Peyer's patch (tissue), 4 donors: ENCODE measurements around the gene KRTCAP2.

Experiments used
- CTCF ChIP-seq, 6 experiments: fragments of 450-650 bp in 4 of 6; fragments of 200-600 bp in 2 of 6; sonication (generic) in 1 of 6; IDR thresholded peaks; one replicate each; pipeline ENCODE4 v1.5.1; 2017 to 2019; ENCODE audit warnings: antibody characterized with exemption in 6 of 6, mild to moderate bottlenecking in 3 of 6, moderate library complexity in 1 of 6
- POLR2A ChIP-seq, 2 donors: fragments of 450-650 bp; IDR thresholded peaks; one replicate each; pipeline ENCODE4 v1.5.1; 2017; ENCODE audit warnings: antibody characterized with exemption in 2 of 2, mild to moderate bottlenecking in 2 of 2, moderate library complexity in 2 of 2

DNA sequence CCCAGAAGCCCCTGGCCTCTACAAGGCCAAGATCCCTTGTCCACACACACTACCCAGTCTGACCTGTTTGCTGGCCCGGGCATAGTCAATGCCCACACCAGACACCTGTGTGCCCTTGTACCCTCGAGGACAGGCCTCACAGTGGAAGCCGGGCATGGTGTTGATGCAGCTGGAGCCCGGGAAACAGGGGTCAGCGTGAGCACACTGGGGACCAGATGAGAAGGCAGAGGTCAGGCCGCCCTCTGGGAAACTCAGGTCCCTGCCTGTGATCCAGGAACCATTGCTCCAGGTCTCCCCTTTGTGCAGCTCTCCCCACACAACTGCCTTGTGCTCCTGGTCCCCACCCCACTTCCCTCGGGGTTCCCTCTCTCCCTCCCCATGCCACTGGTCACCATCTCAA lies 29.1 kb upstream of the KRTCAP2 start:
- TF ChIP-seq CTCF (IDR thresholded peaks at IDR 0.05) (no peak), POLR2A (IDR thresholded peaks at IDR 0.05) (no peak)
